HT-29 (cell line): ENCODE results near the gene NEXN. TPM values are rescaled to one million over a fixed set of nuclear protein-coding genes. Genes with fewer than 3 reads are reported as not detected.
"Not testable (repeated sequence)": the region's sequence is repeated elsewhere in the genome, so short reads cannot be mapped to it uniquely, and the experiment has no call there.

ENCODE experiments used
- DNase-seq: peaks from one replicate; pipeline ENCODE4 v3.0.0-alpha.2; 2015; ENCODE audit warnings: low spot score
- total RNA-seq: library from RNA; depleted of rRNA; stranded (reverse); fragments of >200 nt; shearing (Covaris generic); gene quantifications from 2 replicates; pipeline ENCODE4 v1.2.3, GENCODE V29; 2014

Gene NEXN
- total RNA-seq, 1 experiment from 2014 or later, result not detected

DNA sequence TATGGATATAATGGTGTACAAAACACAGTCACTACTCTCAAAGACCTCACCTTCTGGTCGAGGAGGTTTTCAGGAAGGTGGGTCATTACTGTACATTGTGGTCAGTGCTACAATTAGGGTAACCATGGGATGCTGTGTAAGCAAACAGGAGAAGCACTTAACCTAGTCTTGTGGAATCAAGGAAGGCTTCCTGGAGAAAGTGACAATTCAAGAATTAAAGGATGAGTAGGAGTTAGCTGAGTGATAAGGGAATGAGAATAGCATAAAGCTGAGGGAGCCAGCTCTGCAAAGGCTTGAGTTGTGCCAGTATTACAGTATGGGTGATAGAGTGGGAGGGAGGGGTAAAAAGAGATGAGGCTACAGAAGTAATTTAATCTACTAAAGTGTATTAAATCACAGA lies 17.2 kb downstream of the NEXN start:
- no peak for DNase-seq

DNA sequence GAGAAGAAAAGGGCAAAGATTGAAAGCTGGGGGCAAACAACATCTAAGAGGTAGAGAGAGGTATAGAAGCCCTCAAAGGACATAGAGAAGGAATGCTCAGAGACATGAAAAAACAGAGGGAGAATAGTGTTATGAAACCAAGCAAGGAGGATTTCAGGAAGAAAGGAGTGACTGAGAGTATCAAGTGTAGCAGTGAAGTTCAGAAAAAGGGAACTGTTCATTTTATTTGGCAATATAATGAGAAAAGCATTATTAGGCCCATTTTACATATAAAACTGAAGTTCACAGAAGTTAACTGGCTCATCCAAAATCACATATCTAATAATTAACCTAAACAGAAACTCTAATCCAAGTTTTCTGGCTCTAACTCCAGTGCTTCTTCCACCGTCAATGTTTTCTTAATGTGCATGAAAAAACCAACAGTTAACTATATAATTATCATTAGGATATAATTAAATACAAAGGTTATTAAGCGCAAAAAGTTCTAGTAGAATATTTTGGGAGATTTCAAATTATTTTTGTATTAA lies 17.7 kb downstream of the NEXN start:
- DNase-seq, result no peak

DNA sequence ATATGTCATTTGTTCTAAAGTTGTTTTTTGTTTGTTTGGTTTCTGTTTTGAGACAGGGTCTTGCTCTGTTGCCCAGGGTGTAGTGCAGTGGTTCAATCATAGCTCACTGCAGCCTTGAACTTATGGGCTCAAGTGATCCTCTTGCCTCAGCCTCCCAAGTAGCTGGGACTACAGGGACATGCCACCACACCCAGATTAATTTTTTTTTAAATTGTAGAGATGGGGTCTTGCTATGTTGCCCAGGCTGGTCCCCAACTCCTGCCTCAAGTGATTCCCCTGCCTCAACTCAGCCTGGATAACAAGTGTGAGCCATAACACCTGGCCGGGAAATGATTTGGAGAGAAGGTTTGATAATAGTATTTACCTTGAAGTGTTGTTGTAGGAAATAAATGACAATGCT lies 18.2 kb downstream of the NEXN start:
- DNase-seq, result no peak

DNA sequence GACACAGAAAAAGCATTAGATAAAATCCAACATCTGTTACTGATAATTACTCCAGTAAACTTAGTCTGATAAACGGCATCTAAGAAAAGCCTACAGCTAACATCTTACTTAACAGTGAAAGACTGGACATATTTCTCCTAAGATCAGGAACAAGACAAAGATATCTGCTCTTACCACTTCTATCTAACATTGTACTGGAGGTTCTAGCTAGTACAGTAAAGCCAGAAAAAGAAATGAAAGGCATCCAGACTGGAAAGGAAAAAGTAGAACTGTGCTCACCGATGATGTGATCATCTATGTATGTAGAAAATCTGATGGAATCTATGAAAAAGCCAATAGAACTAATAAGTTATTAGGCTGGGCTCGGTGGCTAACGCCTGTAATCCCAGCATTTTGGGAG lies 21.7 kb downstream of the NEXN start:
- no peak for DNase-seq

DNA sequence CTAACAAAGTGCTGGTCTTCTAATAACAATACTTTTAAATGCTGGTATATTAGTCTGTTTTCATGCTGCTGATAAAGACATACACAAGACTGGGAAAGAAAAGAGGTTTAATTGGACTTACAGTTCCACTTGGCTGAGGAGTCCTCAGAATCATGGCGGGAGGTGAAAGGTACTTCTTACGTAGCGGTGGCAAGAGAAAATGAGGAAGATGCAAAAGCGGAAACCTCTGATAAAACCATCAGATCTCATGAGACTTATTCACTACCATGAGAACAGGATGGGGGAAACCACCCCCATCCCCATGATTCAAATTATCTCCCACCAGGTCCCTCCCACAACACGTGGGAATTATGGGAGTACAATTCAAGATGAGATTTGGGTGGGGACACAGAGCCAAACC lies 30.5 kb downstream of the NEXN start:
- not testable (repeated sequence) for DNase-seq

DNA sequence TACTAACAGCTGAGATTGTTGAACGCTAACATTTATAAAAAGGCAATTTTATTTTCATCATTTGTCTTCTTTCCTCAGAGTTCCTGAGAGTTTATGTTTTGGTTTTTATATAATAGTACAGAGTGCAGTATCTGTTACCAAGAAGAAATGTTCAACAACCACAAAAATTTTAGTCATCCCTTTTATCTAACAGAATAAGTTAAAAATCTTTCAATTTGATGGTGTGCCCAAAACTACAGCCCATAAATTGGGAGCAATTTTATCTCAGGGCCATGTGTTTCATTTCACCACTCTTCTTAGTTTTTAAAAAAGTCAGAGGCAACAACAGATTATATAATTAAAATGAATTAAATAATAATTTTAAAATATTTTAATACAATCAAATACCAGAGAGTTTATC lies 37.1 kb downstream of the NEXN start:
- no peak for DNase-seq

DNA sequence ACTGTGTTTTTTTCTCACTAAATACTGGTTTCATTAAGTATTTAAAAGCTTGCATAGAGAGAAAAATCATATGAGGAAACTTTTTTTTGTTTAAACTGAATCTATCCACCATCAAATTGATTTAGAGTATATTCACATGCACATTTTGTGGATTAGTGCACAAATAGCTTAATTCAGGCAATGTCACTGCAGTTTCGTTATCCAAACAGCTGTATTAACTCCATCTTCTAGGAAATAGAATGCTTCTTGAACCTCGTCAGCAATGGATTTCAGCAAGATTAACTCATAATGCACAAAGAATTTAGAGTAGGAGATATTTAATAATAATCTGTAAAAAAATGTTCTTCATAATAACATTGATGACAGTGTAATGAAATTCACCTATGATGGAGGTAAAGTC lies 37.5 kb downstream of the NEXN start:
- no peak for DNase-seq

DNA sequence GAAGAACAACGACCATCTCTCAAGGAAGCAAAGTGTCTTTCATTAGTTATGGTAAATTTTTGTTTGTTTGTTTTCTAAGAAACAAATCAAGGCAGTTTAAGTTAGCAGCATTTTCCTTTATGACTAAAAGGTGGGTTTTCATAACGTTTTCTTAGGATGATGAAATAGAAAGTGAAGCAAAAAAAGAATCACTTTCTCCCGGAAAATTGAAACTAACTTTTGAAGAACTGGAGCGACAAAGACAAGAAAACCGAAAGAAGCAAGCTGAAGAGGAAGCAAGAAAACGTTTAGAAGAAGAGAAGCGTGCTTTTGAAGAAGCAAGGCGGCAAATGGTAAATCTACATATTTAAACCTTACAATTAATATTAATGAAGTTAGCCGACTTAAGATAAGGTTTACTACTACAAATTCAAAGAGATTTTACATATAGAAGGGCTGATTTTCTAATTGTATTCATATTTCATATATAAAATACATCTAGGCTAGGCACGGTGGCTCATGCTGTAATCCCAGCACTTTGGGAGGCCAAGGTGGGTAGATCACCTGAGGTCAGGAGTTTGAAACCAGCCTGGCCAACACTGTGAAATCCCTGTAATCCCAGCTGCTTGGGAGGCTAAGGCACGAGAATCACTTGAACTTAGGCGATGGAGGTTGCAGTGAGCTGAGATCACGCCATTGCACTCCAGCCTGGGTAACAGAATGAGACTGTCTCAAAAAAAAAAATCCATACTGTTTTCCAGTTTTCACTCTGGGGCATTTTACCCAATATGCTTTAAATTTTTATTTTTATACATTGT lies 38.3 kb downstream of the NEXN start:
- DNase-seq, result no peak

DNA sequence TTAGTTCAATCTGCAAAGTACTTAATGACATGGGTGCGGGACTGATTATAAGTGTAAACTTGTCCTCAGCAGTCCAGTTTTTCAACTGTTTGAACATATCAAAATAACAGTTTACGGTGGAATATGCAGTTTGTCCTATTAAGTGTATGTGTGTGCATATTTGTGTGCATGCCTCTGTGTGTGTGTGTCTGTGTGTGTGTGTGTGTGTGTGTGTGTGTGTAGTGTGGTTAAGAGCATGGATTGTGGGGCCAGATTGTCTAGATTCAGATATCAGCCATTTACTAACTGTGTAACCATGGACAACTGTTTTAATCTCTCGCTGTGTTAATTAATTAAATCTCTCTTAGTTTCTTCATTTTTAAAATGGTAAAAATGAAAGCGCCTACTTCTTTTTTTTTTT lies 39.0 kb downstream of the NEXN start:
- DNase-seq, result no peak

DNA sequence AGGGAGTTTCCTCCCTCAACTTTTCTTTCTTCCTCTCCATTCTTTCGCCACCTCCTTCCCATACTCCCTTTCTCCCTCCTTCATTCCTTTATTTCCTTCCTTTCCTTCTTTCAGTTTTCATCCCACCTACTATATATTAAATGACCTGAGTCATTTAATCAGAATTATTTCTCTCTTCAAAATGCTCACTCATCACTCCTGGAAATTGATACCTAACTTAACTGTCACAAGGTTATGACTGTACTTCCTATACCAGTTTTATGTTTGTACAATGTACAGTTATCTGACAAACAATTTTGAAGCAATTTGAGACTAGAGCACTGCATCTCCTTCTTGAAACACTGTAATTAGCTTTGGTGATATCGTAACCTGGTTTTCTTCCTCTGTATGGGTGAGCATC lies 41.4 kb downstream of the NEXN start:
- no peak for DNase-seq

DNA sequence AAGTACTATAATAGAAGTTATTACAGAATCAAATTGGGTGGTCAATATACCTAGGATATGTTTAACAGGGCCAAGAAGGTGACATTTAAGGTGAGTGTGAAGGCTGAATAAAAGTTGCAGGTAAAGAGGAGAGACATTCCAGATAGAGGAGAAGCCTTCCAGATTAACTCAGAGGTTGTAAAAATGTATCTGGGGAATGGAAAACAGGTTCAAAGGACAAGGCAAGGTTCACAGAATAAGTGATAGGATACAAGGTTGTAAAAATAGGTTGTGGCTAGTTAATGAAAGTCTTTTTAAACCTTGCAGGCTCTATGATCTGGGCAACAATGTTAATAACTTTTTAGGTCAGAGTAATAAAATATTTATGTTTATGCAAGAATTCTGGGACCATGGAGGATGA lies 50.2 kb downstream of the NEXN start:
- no peak for DNase-seq

DNA sequence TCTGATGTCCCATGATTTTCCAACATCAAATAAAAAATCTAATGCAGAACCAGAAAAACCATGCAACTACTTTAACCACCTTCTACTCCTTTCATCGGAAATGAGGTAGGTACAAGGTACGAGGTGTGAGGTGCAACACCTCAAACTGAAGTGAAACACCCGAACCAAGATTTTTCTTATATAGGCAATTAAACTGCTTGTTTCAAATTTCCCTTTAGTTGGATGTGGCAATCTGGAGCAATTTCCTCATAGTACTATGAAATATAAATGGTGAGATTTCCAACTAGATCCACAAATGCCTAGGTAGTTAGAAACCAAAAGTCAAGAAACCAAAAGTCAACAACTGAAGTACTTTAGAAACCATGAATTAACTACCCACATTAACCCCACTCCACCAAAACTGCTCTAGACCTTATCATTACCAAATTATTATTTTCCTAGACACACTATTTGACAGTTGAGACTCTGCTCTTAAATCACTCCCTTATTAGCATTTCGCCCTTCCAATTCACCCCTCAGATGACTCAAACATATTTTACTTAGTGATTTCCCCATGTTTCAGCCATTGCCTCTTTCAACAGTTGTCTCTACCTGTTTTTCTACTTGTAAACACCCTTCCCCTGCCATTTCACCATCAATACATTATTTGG lies 52.6 kb downstream of the NEXN start:
- DNase-seq, result no peak

DNA sequence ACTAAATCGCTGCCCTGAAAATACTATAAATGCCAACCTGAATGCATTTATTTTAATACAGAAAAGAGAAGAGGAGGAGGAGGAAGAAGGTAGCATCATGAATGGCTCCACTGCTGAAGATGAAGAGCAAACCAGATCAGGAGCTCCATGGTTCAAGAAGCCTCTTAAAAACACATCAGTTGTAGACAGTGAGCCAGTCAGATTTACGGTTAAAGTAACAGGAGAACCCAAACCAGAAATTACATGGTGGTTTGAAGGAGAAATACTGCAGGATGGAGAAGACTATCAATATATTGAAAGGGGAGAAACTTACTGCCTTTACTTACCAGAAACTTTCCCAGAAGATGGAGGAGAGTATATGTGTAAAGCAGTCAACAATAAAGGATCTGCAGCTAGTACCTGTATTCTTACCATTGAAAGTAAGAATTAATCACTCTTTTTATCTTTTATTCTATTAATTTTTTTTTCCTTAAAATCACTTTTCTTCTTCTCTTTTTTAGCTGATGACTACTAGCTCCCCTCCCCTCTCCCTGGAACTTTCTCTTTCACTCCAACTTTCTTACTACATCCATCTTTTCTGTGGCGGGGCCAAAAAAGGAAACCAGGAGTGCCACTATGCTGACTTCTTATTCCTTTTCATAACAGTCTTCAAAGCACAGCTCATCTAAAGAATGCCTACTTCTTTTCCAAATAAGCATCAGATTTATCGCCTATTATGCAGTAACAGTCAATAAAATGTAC lies 54.1 kb downstream of the NEXN start:
- DNase-seq, result no peak

DNA sequence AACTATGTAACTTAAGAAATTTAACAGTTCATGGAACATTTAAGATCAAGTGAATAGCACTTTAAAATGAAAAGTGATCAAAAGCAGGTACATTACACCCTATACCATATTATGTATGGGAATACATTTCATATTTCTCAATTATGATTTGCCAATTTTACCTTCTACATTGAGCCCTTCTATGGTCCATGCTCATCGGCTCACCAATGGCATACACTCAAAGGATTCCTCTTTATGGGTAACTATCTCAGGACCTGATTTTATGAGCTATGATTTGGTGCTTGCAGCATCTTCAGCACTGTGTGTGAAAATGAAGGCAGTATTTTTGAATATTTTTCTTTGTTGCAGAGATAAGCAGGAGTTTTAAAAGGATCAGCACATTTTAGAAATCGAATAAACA lies 56.9 kb downstream of the NEXN start:
- no peak for DNase-seq

DNA sequence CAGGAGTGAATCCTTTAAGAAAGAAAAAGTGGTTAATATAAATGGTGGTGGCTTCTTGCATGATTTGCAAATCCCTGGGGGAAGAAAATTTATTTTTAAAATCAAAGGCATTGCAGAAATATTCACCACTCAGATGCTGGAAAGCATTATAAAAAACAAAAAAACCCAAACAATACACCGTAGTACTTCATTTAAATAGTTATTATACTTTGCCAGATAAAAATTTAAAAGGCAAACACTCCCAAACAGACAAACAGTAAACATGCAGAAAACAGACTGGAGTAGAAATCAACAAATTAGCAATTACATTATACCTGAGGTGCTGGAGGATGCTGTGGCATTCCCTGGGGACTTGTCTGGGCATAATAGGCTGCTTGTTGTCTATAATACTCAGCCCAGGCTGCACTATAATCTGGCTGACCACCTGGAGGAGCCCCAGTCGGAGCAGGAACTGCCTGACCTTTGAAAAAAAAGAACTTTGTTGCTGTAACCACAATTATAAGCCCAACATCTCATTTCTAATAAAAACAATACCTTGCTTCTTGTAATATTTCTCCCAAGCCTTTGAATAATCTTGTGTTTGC lies 60.5 kb downstream of the NEXN start:
- DNase-seq, result peak; percentile 16

DNA sequence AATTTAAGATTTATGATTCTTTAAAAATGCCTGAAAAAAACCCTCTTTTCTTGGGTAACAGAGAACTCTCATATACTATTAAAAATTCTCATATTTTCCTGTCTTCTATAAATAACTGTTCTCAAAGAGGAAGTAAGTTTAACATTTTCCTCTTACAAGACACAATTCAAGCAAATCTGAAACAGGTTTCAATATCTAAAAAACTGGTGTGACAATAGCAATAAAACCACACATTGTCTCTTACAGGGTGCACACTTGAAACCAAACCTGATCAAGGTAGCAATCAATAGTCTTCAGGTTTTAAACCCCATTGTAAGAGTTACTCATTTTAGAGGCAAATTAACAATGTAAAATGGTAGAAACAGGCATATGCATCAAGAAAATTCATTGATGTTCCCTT lies 62.4 kb downstream of the NEXN start:
- no peak for DNase-seq

DNA sequence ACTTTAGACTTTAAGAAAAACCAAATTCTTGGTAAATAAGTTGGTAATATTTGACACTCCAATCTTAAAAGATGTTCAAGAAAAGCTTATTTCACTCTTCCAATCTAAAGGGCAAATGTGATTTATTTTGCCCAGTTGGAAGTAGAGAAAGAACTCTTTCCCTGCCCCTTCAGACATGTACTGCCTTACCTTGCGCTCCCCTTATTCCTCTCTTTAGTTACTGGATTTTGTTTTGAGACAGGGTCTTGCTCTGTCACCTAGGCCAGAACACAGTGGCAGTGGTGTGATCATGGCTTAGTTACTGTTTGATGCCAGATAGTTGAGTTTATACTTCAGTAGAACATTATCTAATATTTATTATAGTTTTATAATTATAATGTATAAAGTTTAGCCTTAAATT lies 62.9 kb downstream of the NEXN start:
- no peak for DNase-seq

DNA sequence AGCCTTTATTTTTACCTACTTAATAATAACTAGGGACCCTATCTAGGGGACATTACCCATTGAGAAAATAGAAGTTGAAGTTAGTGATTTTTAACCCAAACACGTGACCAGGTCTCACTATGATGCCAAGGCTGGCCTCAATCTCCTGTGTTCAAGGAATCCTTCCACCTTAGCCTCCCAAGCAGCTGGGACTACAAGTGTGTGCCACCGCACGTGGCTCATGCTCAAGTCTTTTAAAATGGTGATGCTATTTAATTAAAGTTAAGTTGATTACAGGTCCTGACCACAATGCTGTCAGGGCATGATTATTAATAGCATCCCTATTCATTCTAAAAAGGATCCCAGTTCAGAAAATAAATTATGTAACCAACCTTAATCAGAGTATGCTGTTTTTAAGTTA lies 65.5 kb downstream of the NEXN start:
- DNase-seq, result no peak

DNA sequence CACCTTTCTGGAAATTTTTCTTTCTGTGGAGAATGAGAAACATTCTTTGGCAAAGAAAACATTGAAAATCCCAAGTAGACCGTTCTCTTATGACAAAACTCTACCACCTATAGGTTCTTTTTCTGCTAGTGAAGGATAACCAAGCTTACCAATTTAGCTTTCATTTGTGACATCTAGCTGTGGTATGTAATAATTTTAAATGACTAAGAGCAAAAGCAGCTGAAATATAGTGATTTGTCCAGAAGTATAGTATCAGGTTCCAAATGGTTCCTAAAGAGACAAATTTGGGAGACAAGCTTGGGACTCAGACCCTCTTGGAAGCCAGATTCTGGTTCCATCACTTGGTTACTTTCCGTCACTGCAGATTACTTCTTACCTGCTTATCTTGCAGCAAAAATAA lies 66.1 kb downstream of the NEXN start:
- DNase-seq, result no peak

DNA sequence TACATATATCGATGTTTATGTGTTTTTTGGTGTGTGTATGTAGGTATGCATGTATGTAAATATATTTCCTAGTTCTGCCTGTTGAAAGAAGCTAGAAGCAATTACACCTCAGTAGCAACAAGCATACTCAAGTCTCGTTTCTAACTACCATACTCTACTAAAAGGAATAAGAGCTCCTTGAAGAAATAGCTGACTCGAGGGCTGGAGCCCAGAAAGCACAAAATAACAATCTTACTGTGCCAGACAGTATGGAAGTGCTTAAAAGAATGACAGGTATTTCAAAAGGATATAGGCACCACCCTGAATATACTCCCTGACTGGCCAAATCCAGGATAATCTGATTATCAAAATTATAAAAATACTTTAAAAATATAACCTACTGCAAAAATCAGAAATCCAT lies 67.3 kb downstream of the NEXN start:
- no peak for DNase-seq

DNA sequence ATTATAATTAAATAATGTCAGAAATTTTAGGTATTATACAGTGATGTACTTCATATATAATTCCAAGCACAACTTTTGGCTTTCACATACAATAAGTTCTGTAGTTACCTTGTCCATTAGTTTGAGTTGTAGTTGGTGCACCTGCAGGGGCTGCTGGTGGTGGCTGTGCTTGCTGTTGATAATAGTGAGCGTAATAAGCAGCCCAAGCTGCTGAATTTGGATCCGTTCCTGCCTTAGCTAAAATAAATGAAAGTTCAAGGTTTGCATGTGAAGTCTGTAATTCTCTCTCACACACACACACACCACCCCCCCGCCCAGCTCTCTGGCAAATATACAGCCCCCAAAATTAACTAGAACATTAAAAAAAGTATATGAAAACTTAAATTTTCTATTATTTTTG lies 68.0 kb downstream of the NEXN start:
- DNase-seq, result no peak

DNA sequence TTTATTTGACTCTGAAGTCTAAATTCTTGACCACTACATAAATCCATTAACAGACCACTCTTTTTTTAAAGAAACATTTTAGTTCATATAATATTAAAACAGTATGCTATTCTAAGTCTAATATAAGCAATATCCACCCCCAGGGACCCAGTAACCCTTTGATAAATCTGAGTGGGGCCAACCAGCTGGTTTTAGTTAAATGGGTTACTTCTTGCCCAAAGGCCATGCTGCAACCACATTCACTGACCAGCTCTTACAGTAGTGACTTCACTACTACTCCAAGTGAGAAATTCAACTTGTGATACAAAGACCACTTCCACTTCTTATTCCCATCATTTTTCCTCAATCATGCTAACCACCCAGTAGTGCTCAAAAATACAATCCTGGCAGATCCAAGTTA lies 70.0 kb downstream of the NEXN start:
- DNase-seq, result no peak
